ENCODE results near the gene ESR1. TPM values are rescaled to one million over a fixed set of nuclear protein-coding genes. Genes with fewer than 3 reads are reported as not detected.

Gene ESR1
- total RNA-seq, 3 donors from 2014 or later = 2.2 to 74.5 (median 67.5) TPM

GRCh38 chr6:151870375-151870774 is 62.9 kb downstream of the ESR1 start:
- intact Hi-C loops (cut with DNase I; ENCODE audit: low total_unique reads) = no loop called here
- Histone ChIP-seq H3K4me3 (no peak overlapping the region), H3K27ac (no peak overlapping the region), H3K36me3 (no peaks in the 10 kb centered on the region), H3K27me3 (no peaks in the 10 kb centered on the region), H3K4me1 (peaks cover 0 to 5% of the 10 kb centered on the region in 2 donors), H3K9me3 (no peaks in the 10 kb centered on the region)
- TF ChIP-seq, protein P1, sequence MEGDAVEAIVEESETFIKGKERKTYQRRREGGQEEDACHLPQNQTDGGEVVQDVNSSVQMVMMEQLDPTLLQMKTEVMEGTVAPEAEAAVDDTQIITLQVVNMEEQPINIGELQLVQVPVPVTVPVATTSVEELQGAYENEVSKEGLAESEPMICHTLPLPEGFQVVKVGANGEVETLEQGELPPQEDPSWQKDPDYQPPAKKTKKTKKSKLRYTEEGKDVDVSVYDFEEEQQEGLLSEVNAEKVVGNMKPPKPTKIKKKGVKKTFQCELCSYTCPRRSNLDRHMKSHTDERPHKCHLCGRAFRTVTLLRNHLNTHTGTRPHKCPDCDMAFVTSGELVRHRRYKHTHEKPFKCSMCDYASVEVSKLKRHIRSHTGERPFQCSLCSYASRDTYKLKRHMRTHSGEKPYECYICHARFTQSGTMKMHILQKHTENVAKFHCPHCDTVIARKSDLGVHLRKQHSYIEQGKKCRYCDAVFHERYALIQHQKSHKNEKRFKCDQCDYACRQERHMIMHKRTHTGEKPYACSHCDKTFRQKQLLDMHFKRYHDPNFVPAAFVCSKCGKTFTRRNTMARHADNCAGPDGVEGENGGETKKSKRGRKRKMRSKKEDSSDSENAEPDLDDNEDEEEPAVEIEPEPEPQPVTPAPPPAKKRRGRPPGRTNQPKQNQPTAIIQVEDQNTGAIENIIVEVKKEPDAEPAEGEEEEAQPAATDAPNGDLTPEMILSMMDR (IDR thresholded peaks at IDR 0.05) = no peak
- TF ChIP-seq POLR2A (IDR thresholded peaks at IDR 0.05) (no peak), POLR2AphosphoS5 (IDR thresholded peaks at IDR 0.05) (no peak)
- DNase-seq (ENCODE audit: low spot score in 2 of 2) = no peak

DNA sequence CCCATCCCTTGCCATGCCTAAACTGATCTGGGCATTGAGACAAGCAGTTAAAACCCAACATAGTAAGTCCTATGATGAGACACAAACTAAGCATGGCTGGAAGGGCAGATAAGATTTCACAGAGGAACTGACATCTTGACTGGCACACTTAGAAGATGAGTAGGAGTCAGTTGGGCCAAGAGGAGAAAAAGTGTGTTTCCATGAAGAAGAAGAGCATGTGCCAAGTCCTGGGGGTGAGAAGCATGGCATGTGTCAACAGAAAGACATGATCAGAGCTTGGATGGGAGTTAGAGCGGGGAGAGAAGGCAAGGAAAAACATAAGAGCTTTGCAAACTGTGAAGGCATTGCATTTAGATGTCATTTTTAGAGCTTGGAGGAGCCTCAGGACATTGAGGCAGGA is 68.0 kb downstream of the ESR1 start:
- H3K27me3 ChIP-seq = no peaks in the 10 kb centered on the region
- no peak overlapping the region for H3K4me3 ChIP-seq
- no peaks in the 10 kb centered on the region for H3K4me1 ChIP-seq
- no peak for DNase-seq (ENCODE audit: low spot score in 2 of 2)
- no peak overlapping the region for H3K27ac ChIP-seq
- intact Hi-C loops (cut with DNase I; ENCODE audit: low total_unique reads) = no loop called here
- no peaks in the 10 kb centered on the region for H3K36me3 ChIP-seq
- no peaks in the 10 kb centered on the region for H3K9me3 ChIP-seq
- TF ChIP-seq POLR2AphosphoS5 (IDR thresholded peaks at IDR 0.05) = no peak
- TF ChIP-seq POLR2A (IDR thresholded peaks at IDR 0.05) = no peak

DNA sequence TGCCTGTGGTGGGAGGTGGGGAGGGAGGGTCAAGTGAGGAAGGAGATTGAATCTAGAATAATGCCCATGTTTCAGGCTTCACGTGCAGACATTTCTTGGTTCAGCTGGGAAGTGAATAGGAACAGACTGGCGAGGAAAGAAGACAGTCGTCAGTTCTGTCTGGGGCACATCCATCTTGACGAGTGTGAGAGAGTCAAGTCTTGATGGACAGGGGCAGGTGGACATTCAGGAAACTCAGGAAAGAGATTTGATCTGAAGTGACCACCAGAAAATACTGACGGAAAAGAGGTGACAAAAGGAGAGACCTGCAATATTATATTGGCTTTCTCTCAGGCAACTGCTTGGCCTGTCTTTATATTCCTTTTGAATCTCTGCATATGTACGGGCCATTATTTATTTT is 68.6 kb downstream of the ESR1 start:
- H3K27me3 ChIP-seq = no peaks in the 10 kb centered on the region
- H3K4me1 ChIP-seq = no peaks in the 10 kb centered on the region
- no peak overlapping the region for H3K4me3 ChIP-seq
- H3K9me3 ChIP-seq = no peaks in the 10 kb centered on the region
- intact Hi-C loops (cut with DNase I; ENCODE audit: low total_unique reads) = no loop called here
- DNase-seq (ENCODE audit: low spot score in 2 of 2) = no peak
- TF ChIP-seq, protein P1 (IDR thresholded peaks at IDR 0.05) = no peak
- H3K27ac ChIP-seq = no peak overlapping the region
- H3K36me3 ChIP-seq = no peaks in the 10 kb centered on the region

DNA sequence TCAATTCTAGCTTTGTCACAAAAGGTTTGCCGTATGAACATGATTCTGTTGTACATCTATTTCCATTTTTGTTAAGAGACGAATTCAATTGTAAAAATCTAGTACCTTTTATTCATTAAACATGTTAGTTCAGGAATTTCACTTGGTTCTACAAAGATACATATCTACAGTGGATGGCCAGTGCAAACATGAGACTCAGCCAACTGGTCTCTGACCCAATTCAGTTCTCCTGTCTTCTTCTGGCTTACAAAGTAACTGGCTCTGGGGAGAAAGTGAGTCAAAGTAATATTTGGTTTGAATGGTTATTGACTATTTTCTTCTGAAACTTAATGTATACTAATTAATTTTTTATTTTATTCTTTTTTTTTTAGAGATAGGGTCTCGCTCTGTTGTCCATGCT is 70.0 kb downstream of the ESR1 start:
- DNase-seq (ENCODE audit: low spot score in 2 of 2) = no peak
- intact Hi-C loops (cut with DNase I; ENCODE audit: low total_unique reads) = no loop called here
- Histone ChIP-seq H3K27me3 (no peaks in the 10 kb centered on the region), H3K4me1 (no peaks in the 10 kb centered on the region), H3K27ac (no peak overlapping the region), H3K9me3 (no peaks in the 10 kb centered on the region), H3K4me3 (no peak overlapping the region), H3K36me3 (no peaks in the 10 kb centered on the region)
- no peak for TF ChIP-seq POLR2A (IDR thresholded peaks at IDR 0.05)
- TF ChIP-seq POLR2AphosphoS5 (IDR thresholded peaks at IDR 0.05) = no peak
- TF ChIP-seq, protein P1 (IDR thresholded peaks at IDR 0.05) = no peak

GRCh38 chr6:151881231-151881630 is 73.7 kb downstream of the ESR1 start:
- Histone ChIP-seq H3K4me1 (no peaks in the 10 kb centered on the region), H3K27me3 (no peaks in the 10 kb centered on the region), H3K27ac (no peak overlapping the region), H3K9me3 (no peaks in the 10 kb centered on the region), H3K36me3 (no peaks in the 10 kb centered on the region), H3K4me3 (no peak overlapping the region)
- no peak for DNase-seq (ENCODE audit: low spot score in 2 of 2)
- intact Hi-C loops (cut with DNase I; ENCODE audit: low total_unique reads) = no loop called here
- TF ChIP-seq POLR2A (IDR thresholded peaks at IDR 0.05) (no peak), POLR2AphosphoS5 (IDR thresholded peaks at IDR 0.05) (no peak)
- TF ChIP-seq, protein P1 (IDR thresholded peaks at IDR 0.05) = no peak

- DNase-seq (ENCODE audit: low spot score in 2 of 2) = no peak
- intact Hi-C loops (cut with DNase I; ENCODE audit: low total_unique reads) = no loop called here
- no peak overlapping the region for H3K4me3 ChIP-seq
- no peaks in the 10 kb centered on the region for H3K27me3 ChIP-seq
- no peak for TF ChIP-seq POLR2AphosphoS5 (IDR thresholded peaks at IDR 0.05)
- TF ChIP-seq POLR2A (IDR thresholded peaks at IDR 0.05) = no peak
- TF ChIP-seq, protein P1 (IDR thresholded peaks at IDR 0.05) = no peak
- H3K36me3 ChIP-seq = no peaks in the 10 kb centered on the region
- no peak overlapping the region for H3K27ac ChIP-seq
- no peaks in the 10 kb centered on the region for H3K9me3 ChIP-seq
- H3K4me1 ChIP-seq = no peaks in the 10 kb centered on the region
These were observed 74.7 kb downstream of the ESR1 start for GRCh38 chr6:151882206-151882605.

All from breast epithelium (tissue), 4 donors.